ENCODE data around the gene PCYT2. TPM values are rescaled to one million over a fixed set of nuclear protein-coding genes. Genes with fewer than 3 reads are reported as not detected.

PCYT2 gene
- total RNA-seq, 6 experiments from 2014 or later: 63.5 to 103 (median 89.3) TPM

- DNase-seq (peak; percentile 67 to 75 (median 70)), ATAC-seq (peak in 2 of 4 donors; percentile 3 to 7)
- Histone ChIP-seq H3K27me3 (no peaks in the 10 kb centered on the region), H3K4me1 (peaks cover 0 to 59% (median 29%) of the 10 kb centered on the region in 4 donors), H3K36me3 (peaks cover 0 to 16% (median 8%) of the 10 kb centered on the region in 4 donors), H3K27ac (peak overlapping the region; percentile 82 to 99 (median 93)), H3K4me3 (peak overlapping the region; percentile 86 to 99 (median 86)), H3K9me3 (no peaks in the 10 kb centered on the region)
- WGBS (ENCODE audit: insufficient coverage, low coverage, low lambda C conversion rate, missing lambda C conversion rate): 31% methylated on average over 6 of the region's 52 CpGs
- intact Hi-C loops (cut with DNase I): no loop called here
- TF ChIP-seq POLR2A (IDR thresholded peaks at IDR 0.05): peak; percentile 13
- peak; percentile 63 to 87 (median 85) for TF ChIP-seq CTCF (IDR thresholded peaks at IDR 0.05)
Observed at GRCh38 chr17:81869221-81870130, 41.7 kb downstream of the PCYT2 start.

GRCh38 chr17:81868674-81869220 is 42.5 kb downstream of the PCYT2 start:
- H3K36me3 ChIP-seq: peaks cover 0 to 16% (median 8%) of the 10 kb centered on the region in 4 donors
- peak; percentile 21 for TF ChIP-seq POLR2A (IDR thresholded peaks at IDR 0.05)
- TF ChIP-seq CTCF (IDR thresholded peaks at IDR 0.05): no peak
- H3K27ac ChIP-seq: peak overlapping the region; percentile 10 to 99 (median 93)
- H3K9me3 ChIP-seq: no peaks in the 10 kb centered on the region
- 40% methylated on average over 1 of the region's 30 CpGs for WGBS (ENCODE audit: insufficient coverage, low coverage, low lambda C conversion rate, missing lambda C conversion rate)
- DNase-seq (peak; percentile 73 to 81 (median 76)), ATAC-seq (peak; percentile 1 to 15 (median 6))
- H3K27me3 ChIP-seq: no peaks in the 10 kb centered on the region
- H3K4me1 ChIP-seq: peaks cover 0 to 64% (median 32%) of the 10 kb centered on the region in 4 donors
- no peak overlapping the region for H3K4me3 ChIP-seq
- intact Hi-C loops (cut with DNase I): no loop called here

GRCh38 chr17:81867991-81868673 is 43.1 kb downstream of the PCYT2 start:
- Histone ChIP-seq H3K27me3 (no peaks in the 10 kb centered on the region), H3K36me3 (peaks cover 0 to 16% (median 8%) of the 10 kb centered on the region in 4 donors), H3K4me1 (peaks cover 0 to 70% (median 34%) of the 10 kb centered on the region in 4 donors), H3K4me3 (no peak overlapping the region), H3K9me3 (no peaks in the 10 kb centered on the region), H3K27ac (peak overlapping the region; percentile 10 to 99 (median 17))
- ATAC-seq: peak; percentile 0 to 6 (median 2)
- peak; percentile 49 to 73 (median 68) for DNase-seq
- 18% methylated on average over 6 of the region's 28 CpGs for WGBS (ENCODE audit: insufficient coverage, low coverage, low lambda C conversion rate, missing lambda C conversion rate)
- TF ChIP-seq CTCF (IDR thresholded peaks at IDR 0.05): no peak
- TF ChIP-seq POLR2A (IDR thresholded peaks at IDR 0.05): peak; percentile 49
- intact Hi-C loops (cut with DNase I): no loop called here

GRCh38 chr17:81867170-81867990 is 43.8 kb downstream of the PCYT2 start:
- peaks cover 0 to 16% (median 8%) of the 10 kb centered on the region in 4 donors for H3K36me3 ChIP-seq
- H3K27me3 ChIP-seq: no peaks in the 10 kb centered on the region
- H3K4me3 ChIP-seq: no peak overlapping the region
- intact Hi-C loops (cut with DNase I): no loop called here
- H3K9me3 ChIP-seq: no peaks in the 10 kb centered on the region
- peaks cover 0 to 72% (median 35%) of the 10 kb centered on the region in 4 donors for H3K4me1 ChIP-seq
- ATAC-seq: peak; percentile 3 to 18 (median 14)
- H3K27ac ChIP-seq: peak overlapping the region; percentile 17 to 99 (median 40)
- 16% methylated on average over 6 of the region's 23 CpGs for WGBS (ENCODE audit: insufficient coverage, low coverage, low lambda C conversion rate, missing lambda C conversion rate)
- DNase-seq: peak; percentile 65 to 79 (median 75)
- TF ChIP-seq CTCF (IDR thresholded peaks at IDR 0.05) (no peak), POLR2A (IDR thresholded peaks at IDR 0.05) (no peak)

Data from right lobe of liver (tissue), 6 donors.